Measurements from ENCODE around the gene B4GALT4.

- no peak for TF ChIP-seq EZH2 (IDR thresholded peaks at IDR 0.05; ENCODE audit: low read depth)
- TF ChIP-seq CTCF (conservative IDR thresholded peaks at IDR 0.05) = no peak
Measured at GRCh38 chr3:119223511-119223910, 17.2 kb downstream of the B4GALT4 start.
